ENCODE results near the gene MPV17L.

DNA sequence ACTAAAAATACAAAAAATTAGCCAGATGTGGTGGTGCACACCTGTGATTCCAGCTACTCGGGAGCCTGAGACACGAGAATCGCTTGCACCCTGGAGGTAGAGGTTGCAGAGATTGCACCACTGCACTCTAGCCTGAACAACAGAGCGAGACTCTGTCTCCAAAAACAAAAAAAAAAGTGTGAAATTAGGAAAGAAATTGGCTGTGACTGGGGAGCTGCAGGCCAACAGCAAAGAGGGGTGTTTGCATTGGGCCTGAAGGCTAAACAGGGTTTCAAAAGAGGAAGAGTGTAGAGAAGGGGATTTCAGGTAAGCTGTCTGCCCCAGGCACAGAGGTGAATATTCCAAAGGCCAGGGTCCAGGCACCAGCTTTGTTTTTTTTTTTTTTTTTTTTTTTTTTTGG is 48.2 kb downstream of the MPV17L start:
- TF ChIP-seq, protein P1, sequence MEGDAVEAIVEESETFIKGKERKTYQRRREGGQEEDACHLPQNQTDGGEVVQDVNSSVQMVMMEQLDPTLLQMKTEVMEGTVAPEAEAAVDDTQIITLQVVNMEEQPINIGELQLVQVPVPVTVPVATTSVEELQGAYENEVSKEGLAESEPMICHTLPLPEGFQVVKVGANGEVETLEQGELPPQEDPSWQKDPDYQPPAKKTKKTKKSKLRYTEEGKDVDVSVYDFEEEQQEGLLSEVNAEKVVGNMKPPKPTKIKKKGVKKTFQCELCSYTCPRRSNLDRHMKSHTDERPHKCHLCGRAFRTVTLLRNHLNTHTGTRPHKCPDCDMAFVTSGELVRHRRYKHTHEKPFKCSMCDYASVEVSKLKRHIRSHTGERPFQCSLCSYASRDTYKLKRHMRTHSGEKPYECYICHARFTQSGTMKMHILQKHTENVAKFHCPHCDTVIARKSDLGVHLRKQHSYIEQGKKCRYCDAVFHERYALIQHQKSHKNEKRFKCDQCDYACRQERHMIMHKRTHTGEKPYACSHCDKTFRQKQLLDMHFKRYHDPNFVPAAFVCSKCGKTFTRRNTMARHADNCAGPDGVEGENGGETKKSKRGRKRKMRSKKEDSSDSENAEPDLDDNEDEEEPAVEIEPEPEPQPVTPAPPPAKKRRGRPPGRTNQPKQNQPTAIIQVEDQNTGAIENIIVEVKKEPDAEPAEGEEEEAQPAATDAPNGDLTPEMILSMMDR (conservative IDR thresholded peaks at IDR 0.05; ENCODE audit: low read depth, low read length) = no peak
- TF ChIP-seq EZH2 (IDR thresholded peaks at IDR 0.05; ENCODE audit: borderline replicate concordance, low read depth, low read length, poor library complexity, severe bottlenecking) = no peak

All from A673 (cell line).